Motor neuron (in vitro differentiated cells): ENCODE results near the gene NPFF. TPM values are rescaled to one million over a fixed set of nuclear protein-coding genes. Genes with fewer than 3 reads are reported as not detected.
A peak's percentile ranks its signal among the peaks of the same experiment; 100 is the strongest.

Experiments
- ATAC-seq, 8 experiments: fragments of 200-7000 bp; cut with Tn5 transposase; replicated peaks in 6 of 8; 2 replicates each; pipeline ENCODE4 v1.8.0; 2021; ENCODE audit warnings: mild to moderate bottlenecking in 8 of 8, moderate library complexity in 8 of 8
- H3K27ac ChIP-seq, 2 donors: fragments of 250-450 bp; sonication (Bioruptor Pico); 2 replicates each; pipeline ENCODE4 v1.9.0; 2021; ENCODE audit warnings: antibody characterized with exemption in 2 of 2, mild to moderate bottlenecking in 2 of 2, moderate library complexity in 1 of 2
- H3K4me1 ChIP-seq, 2 donors: fragments of 250-450 bp; sonication (Bioruptor Pico); replicated peaks in 1 of 2; 2 replicates each; pipeline ENCODE4 v1.6.1; 2021; ENCODE audit warnings: antibody characterized with exemption in 2 of 2, mild to moderate bottlenecking in 2 of 2, moderate library complexity in 1 of 2
- H3K4me3 ChIP-seq, 5 donors: fragments of 250-450 bp; sonication (Bioruptor Pico); 2 replicates each; pipeline ENCODE4 v1.9.0; 2021; ENCODE audit warnings: antibody characterized with exemption in 5 of 5, mild to moderate bottlenecking in 5 of 5, moderate library complexity in 4 of 5
- WGBS, 10 experiments: fragments of 450-650 bp; shearing (Covaris generic); methylation state at CpG; one replicate each; pipeline ENCODE4 v1.0.0; 2022; 5-methylcytosine and 5-hydroxymethylcytosine counted together
- in situ Hi-C, 9 experiments: fragments of 400-800 bp; cut with MboI; loops; one replicate each; pipeline ENCODE4 v1.15.0; 2021; ENCODE audit warnings: low sequenced_read_pairs in 9 of 9, low pct_unique_long_range_greater_than_20kb in 2 of 9; ENCODE audit not compliant: unreplicated experiment in 9 of 9
- total RNA-seq, 8 experiments: library from RNA; unstranded; fragments of 300-600 nt; gene quantifications; 2 replicates each; pipeline versions ENCODE4 v1.2.3 to v1.2.4, GENCODE V29; 2022

The NPFF gene
- total RNA-seq, 8 experiments from 2014 or later: 0.78 to 2.2 TPM; not detected in 6

DNA sequence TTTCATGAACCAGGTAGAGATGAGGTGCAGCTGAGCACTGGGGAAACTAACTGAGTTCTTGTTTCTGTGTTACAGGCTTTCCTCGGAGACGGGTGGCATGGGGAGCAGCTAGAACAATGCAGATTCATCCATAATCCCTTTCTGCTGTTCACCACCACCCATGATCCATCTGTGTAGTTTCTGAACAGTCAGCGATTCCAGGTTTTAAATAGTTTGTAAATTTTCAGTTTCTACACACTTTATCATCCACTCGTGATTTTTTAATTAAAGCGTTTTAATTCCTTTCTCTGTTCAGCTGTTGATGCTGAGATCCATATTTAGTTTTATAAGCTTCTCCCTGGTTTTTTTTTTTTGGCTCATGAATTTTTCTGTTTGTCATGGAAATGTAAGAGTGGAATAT, 28.0 kb downstream of the NPFF start:
- Histone ChIP-seq H3K27ac (no peak overlapping the region), H3K4me1 (peaks cover 0 to 3% of the 10 kb centered on the region in 2 donors), H3K4me3 (no peak overlapping the region)
- ATAC-seq: peak in 1 of 8 experiments; percentile 63
- in situ Hi-C loops: no loop called here
- 23 to 92% (median 81%) methylated on average over 2 to 5 of the region's 5 CpGs for WGBS, 10 experiments

- no peak overlapping the region for H3K27ac ChIP-seq
- in situ Hi-C loops: no loop called here
- H3K4me1 ChIP-seq: peaks cover 0 to 3% of the 10 kb centered on the region in 2 donors
- peak in 2 of 8 experiments; percentile 3 to 14 for ATAC-seq
- no peak overlapping the region for H3K4me3 ChIP-seq
- 0 to 100% (median 100%) methylated on average over 1 of the region's 1 CpG; no CpG with 5 or more reads in 1 of the 10 experiments for WGBS, 10 experiments
Observed at GRCh38 chr12:53478865-53479264, 28.4 kb downstream of the NPFF start.

- H3K27ac ChIP-seq: no peak overlapping the region
- in situ Hi-C loops: no loop called here
- no peak overlapping the region for H3K4me3 ChIP-seq
- WGBS, 10 experiments: 53 to 100% (median 72%) methylated on average over 1 to 2 of the region's 2 CpGs; no CpG with 5 or more reads in 6 of the 10 experiments
- ATAC-seq: peak in 1 of 8 experiments; percentile 17
- H3K4me1 ChIP-seq: peaks cover 0 to 3% of the 10 kb centered on the region in 2 donors
Observed at GRCh38 chr12:53476769-53477209, 30.5 kb downstream of the NPFF start.

GRCh38 chr12:53474819-53475218, 32.5 kb downstream of the NPFF start:
- H3K4me1 ChIP-seq: peaks cover 0 to 3% of the 10 kb centered on the region in 2 donors
- 43 to 100% (median 93%) methylated on average over 1 to 8 of the region's 13 CpGs; no CpG with 5 or more reads in 3 of the 10 experiments for WGBS, 10 experiments
- in situ Hi-C loops: no loop called here
- no peak overlapping the region for H3K27ac ChIP-seq
- no peak for ATAC-seq
- no peak overlapping the region for H3K4me3 ChIP-seq

DNA sequence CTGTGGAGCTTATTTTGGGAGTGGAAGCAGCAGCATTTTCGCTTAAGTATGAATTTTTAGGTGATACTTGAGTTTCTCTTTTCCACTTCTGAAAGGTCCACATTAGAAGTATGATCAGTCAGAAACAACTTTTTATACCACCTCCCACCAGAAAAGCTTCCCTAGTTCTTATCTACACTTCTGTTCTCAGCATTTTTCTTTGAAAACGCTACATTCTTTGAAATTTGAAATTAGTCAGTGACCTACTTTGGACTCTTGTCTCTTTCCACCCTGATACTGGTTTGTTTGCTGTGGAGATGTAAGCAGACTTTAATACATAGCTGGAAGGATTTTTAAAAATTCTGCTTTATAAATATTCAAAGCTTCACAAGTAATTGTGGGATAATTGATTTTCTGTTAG, 33.2 kb downstream of the NPFF start:
- Histone ChIP-seq H3K4me3 (no peak overlapping the region), H3K27ac (no peak overlapping the region), H3K4me1 (peaks cover 0 to 3% of the 10 kb centered on the region in 2 donors)
- in situ Hi-C loops: no loop called here
- 33 to 100% (median 86%) methylated on average over 1 to 2 of the region's 2 CpGs; no CpG with 5 or more reads in 2 of the 10 experiments for WGBS, 10 experiments
- no peak for ATAC-seq

- in situ Hi-C loops: no loop called here
- WGBS, 10 experiments: 33 to 100% (median 88%) methylated on average over 1 of the region's 1 CpG; no CpG with 5 or more reads in 3 of the 10 experiments
- Histone ChIP-seq H3K4me1 (no peaks in the 10 kb centered on the region), H3K27ac (no peak overlapping the region), H3K4me3 (no peak overlapping the region)
- peak in 3 of 8 experiments; percentile 52 to 74 (median 55) for ATAC-seq
Observed at GRCh38 chr12:53472056-53472582, 35.2 kb downstream of the NPFF start.

DNA sequence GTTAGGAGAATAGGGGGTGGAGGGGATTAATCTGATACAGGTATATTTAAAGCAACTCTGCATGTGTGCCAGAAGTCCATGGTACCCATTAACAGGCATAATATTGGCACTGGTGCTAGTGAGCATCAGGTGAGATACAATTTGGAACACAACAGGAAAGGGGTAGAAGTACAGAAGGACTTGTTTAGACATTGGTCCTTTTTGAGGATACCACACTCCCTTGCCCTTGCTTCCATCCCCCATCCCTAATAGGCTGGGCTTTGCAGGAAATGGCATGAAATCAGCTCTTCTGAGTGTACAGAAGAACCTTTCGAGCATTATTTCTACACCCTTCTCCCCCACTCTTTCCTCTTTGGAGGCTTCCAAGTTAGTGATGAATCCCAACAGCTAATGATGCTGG, 39.0 kb downstream of the NPFF start:
- no peak for ATAC-seq
- no peak overlapping the region for H3K27ac ChIP-seq
- no peak overlapping the region for H3K4me3 ChIP-seq
- in situ Hi-C loops: no loop called here
- H3K4me1 ChIP-seq: no peaks in the 10 kb centered on the region
- WGBS, 10 experiments: 86 to 100% (median 100%) methylated on average over 1 of the region's 1 CpG; no CpG with 5 or more reads in 6 of the 10 experiments

- in situ Hi-C loops: no loop called here
- Histone ChIP-seq H3K4me1 (peaks cover 0 to 3% of the 10 kb centered on the region in 2 donors), H3K27ac (no peak overlapping the region), H3K4me3 (no peak overlapping the region)
- 87 to 100% (median 100%) methylated on average over 1 to 2 of the region's 2 CpGs; no CpG with 5 or more reads in 3 of the 10 experiments for WGBS, 10 experiments
- no peak for ATAC-seq
Observed at GRCh38 chr12:53467880-53468279, 39.4 kb downstream of the NPFF start.

DNA sequence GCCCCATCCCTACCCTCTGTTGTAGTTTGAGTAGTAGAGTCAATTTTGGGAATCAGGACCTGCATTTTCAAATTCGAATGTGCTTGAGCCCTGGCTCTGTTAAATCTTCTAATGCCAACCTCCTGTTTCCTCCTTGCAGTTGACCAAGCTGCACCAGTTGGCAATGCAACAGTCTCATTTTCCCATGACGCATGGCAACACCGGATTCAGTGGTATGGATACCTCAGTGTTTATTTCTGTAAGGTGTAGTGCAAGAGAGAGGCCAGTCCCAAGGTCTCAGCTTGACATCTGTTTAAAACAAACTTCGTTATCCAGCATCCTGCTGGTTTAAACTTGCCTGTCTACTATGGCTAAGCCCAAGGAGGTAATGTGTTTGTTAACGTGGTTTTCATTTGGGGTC, 40.2 kb downstream of the NPFF start:
- Histone ChIP-seq H3K4me3 (no peak overlapping the region), H3K4me1 (peaks cover 0 to 3% of the 10 kb centered on the region in 2 donors), H3K27ac (no peak overlapping the region)
- no peak for ATAC-seq
- WGBS, 10 experiments: 33 to 100% (median 88%) methylated on average over 2 to 5 of the region's 5 CpGs; no CpG with 5 or more reads in 2 of the 10 experiments
- in situ Hi-C loops: no loop called here

- 66 to 100% (median 95%) methylated on average over 1 to 4 of the region's 4 CpGs; no CpG with 5 or more reads in 1 of the 10 experiments for WGBS, 10 experiments
- in situ Hi-C loops: no loop called here
- Histone ChIP-seq H3K27ac (no peak overlapping the region), H3K4me1 (peaks cover 0 to 3% of the 10 kb centered on the region in 2 donors), H3K4me3 (no peak overlapping the region)
- ATAC-seq: peak in 2 of 8 experiments; percentile 32 to 56
Observed at GRCh38 chr12:53466640-53467039, 40.6 kb downstream of the NPFF start.

DNA sequence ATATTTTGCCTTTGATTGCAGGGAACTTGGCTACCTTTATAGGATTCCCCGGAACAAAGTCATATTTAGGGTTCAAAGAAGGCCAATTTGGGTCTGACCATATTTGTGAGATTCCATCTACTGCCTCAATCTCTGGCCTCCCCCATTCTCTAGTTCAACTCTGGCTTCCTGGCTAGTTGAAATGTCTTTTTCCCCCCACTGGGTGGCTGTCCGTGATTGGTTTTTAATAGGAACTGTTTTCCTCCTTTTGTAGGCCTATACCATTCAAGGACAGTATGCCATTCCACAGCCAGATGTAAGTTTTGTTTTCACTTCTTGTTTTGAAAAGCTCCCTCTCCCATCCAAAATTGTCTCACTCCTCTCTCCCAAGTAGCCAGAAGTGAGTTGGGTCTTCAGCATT, 41.6 kb downstream of the NPFF start:
- Histone ChIP-seq H3K4me1 (peaks cover 0 to 3% of the 10 kb centered on the region in 2 donors), H3K4me3 (no peak overlapping the region), H3K27ac (no peak overlapping the region)
- peak in 1 of 8 experiments; percentile 13 for ATAC-seq
- in situ Hi-C loops: no loop called here
- 0 to 100% (median 70%) methylated on average over 1 to 2 of the region's 2 CpGs; no CpG with 5 or more reads in 3 of the 10 experiments for WGBS, 10 experiments

DNA sequence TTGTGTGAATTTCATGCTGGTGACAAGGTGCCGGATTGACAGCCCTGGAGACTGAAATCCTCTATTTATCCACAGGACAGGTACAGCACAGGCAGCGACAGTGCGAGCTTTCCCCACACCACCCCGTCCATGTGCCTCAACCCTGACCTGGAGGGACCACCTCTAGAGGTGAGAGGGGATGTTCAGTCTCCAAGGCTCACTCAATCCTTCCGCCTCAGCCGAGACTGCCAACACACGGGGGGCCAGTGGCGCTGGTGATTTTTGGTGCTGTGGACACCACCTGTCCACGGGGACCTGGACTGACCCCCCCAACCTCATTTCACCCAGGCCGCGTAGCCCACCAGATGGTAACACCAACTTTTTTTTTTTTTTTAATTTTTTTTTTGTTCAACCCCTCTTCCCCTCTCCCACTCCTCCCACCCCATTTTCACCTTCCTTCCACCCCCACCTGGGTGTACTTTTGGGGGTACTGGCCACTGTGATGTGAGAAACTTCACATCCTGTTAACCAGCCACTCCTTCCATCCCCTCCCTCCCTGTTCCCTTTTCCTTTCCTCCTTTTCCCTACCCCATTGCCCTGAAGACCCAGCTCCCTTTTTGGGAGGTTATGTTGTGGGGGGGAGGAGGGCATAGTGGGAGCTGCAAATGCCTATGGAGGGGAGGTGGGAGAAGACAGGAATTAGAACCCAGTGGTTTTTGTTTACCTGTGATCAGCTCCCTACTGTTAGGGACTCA, 42.4 kb downstream of the NPFF start:
- no peak overlapping the region for H3K27ac ChIP-seq
- no peak overlapping the region for H3K4me3 ChIP-seq
- 69 to 100% (median 90%) methylated on average over 1 to 4 of the region's 11 CpGs; no CpG with 5 or more reads in 3 of the 10 experiments for WGBS, 10 experiments
- ATAC-seq: peak in 5 of 8 experiments; percentile 8 to 45 (median 18)
- H3K4me1 ChIP-seq: peaks cover 0 to 3% of the 10 kb centered on the region in 2 donors
- in situ Hi-C loops: no loop called here

GRCh38 chr12:53463802-53464560, 43.3 kb downstream of the NPFF start:
- Histone ChIP-seq H3K4me1 (peaks cover 0 to 3% of the 10 kb centered on the region in 2 donors), H3K27ac (no peak overlapping the region), H3K4me3 (no peak overlapping the region)
- whole genome bisulfite sequencing, 10 experiments: 42 to 96% (median 80%) methylated on average over 1 to 4 of the region's 5 CpGs; no CpG with 5 or more reads in 1 of the 10 experiments
- in situ Hi-C loops: no loop called here
- peak in 4 of 8 experiments; percentile 4 to 38 (median 27) for ATAC-seq
